LNCAP (cell line): ENCODE measurements around the gene GALNT13.

Experiments
- TF ChIP-seq, protein P1 (sequence below): fragments of 450-650 bp; IDR thresholded peaks from 2 replicates; pipeline ENCODE4 v1.5.1; 2017; ENCODE audit warnings: mild to moderate bottlenecking

GALNT13 gene

GRCh38 chr2:154244932-154245331, 373.2 kb downstream of the GALNT13 start:
- TF ChIP-seq, protein P1, sequence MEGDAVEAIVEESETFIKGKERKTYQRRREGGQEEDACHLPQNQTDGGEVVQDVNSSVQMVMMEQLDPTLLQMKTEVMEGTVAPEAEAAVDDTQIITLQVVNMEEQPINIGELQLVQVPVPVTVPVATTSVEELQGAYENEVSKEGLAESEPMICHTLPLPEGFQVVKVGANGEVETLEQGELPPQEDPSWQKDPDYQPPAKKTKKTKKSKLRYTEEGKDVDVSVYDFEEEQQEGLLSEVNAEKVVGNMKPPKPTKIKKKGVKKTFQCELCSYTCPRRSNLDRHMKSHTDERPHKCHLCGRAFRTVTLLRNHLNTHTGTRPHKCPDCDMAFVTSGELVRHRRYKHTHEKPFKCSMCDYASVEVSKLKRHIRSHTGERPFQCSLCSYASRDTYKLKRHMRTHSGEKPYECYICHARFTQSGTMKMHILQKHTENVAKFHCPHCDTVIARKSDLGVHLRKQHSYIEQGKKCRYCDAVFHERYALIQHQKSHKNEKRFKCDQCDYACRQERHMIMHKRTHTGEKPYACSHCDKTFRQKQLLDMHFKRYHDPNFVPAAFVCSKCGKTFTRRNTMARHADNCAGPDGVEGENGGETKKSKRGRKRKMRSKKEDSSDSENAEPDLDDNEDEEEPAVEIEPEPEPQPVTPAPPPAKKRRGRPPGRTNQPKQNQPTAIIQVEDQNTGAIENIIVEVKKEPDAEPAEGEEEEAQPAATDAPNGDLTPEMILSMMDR, result no peak

DNA sequence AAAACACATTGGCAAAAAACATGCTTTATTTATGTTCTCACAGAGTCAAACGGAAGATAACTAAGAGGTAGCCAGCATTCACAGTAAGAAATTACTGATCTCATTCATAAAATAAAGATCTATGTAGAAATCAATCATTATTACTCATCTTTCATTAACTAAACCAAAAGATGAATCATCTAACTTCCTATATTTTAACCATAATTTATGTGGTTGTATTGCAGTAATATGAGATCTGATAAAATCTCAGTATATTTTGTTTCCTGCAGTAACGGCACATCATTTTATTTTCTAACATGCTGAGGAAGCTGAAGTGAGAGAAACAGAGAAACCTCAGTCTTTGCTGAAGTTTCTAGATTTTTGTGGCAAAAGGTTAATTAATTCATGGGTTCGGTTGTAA, 375.8 kb downstream of the GALNT13 start:
- TF ChIP-seq, protein P1, result no peak

DNA sequence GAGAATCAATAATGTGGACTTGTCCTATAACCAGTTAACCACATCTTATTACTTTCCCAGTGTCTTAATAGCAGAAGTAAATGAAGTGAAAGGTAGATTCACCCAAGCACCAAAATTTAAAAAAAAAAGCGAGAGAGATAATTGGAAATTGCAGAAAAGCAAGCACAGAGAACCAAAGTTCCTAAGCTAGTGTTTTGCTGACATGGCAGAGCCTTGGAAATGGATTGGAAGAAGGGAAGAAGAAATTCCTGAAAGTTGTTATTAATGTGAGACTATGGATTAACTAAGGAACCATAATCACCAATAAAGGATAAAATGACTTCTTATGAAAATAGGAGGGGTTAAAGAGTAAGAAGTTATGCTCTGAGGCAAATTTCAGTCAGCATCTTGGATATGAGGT, 384.4 kb downstream of the GALNT13 start:
- TF ChIP-seq, protein P1, result no peak

DNA sequence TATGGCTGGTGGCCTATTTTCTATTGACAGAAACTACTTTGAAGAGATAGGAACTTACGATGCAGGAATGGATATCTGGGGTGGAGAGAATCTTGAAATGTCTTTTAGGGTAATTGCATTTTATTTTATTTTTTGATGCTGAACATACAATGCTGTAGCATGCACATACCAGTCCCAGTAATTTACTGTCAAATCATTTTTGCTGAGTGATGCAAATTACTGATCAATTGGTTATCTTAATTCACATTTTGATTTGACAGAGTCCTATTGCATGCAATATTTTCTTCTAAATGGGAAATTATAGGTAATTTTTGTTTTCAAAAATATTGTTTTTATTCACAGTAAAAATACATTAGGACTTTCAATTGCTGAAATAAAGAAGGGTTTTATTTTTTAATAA, 387.3 kb downstream of the GALNT13 start:
- TF ChIP-seq, protein P1, result no peak

DNA sequence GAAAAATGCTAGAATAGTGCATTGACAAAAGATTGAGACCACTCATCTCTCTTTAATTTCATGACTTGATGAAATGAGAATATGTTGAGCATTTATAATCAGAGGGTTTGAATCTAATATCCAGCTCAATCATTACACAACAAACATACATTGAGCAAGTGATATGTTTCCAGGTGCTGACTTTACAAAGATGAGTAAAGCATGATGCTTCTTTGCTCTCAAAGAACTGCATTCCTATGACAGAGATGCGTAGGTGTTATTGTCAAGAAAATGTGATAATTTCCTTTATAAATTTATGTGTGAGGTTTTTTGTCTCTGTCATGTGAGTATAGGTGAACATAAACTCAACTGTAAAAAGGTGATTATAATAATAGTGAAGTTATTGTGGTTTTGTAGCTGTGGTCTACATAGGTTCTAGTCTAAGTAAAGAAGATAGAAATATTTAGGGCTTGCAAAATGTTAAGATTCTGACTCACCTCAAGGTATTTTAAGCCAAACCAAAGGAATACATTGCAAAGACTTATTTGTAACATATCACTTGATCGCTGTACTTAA, 389.8 kb downstream of the GALNT13 start:
- TF ChIP-seq, protein P1, result no peak

- TF ChIP-seq, protein P1, result no peak
Measured at GRCh38 chr2:154263206-154263605, 391.5 kb downstream of the GALNT13 start.

DNA sequence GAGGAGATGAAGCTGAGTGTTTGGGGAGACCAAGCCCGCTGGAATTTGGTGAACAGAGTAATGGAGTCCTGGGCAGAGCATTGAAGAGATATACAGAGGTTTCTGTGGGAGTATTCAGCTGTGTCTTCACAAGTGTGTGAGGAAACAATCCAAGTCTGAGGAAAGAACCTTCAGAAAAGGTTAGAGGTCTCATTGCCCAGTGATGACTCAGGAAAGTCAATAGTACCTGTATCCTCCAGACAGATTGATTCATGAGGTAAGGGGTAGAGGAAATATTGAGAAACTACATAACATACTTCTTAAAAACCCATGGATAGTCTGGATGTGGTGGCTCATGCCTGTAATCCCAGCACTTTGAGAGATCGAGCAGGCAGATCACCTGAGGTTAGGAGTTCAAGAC, 392.3 kb downstream of the GALNT13 start:
- TF ChIP-seq, protein P1, result no peak

DNA sequence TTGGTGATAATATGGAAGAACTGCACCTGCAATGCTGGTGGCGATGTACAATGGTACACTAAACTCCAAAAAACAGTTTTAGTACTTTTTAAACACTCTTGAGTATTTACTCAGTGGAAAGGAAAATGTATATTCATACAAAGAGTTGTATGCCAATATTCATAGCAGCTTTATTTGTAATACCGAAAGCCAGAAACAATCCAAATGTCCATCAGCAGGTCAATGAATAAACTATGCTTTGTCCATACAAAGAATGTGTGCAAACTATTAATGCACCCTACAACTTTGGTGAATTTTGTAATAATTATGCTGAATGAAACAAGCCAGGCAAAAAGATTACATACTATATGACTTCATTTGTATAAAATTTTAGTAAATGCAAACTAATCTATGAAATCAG, 396.3 kb downstream of the GALNT13 start:
- TF ChIP-seq, protein P1, result no peak
